Activated CD4-positive, CD25-positive, alpha-beta regulatory T cell treated with anti-CD3 and anti-CD28 coated beads, Interleukin-2, amount 50 U/mL, for 72 hours (primary cell): ENCODE results near the gene MACIR.
"Not testable (repeated sequence)": the region's sequence is repeated elsewhere in the genome, so short reads cannot be mapped to it uniquely, and the experiment has no call there.

Source experiments
- DNase-seq: peaks from one replicate; pipeline ENCODE4 v3.0.0; 2021

The MACIR gene, protein sequence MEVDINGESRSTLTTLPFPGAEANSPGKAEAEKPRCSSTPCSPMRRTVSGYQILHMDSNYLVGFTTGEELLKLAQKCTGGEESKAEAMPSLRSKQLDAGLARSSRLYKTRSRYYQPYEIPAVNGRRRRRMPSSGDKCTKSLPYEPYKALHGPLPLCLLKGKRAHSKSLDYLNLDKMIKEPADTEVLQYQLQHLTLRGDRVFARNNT

DNA sequence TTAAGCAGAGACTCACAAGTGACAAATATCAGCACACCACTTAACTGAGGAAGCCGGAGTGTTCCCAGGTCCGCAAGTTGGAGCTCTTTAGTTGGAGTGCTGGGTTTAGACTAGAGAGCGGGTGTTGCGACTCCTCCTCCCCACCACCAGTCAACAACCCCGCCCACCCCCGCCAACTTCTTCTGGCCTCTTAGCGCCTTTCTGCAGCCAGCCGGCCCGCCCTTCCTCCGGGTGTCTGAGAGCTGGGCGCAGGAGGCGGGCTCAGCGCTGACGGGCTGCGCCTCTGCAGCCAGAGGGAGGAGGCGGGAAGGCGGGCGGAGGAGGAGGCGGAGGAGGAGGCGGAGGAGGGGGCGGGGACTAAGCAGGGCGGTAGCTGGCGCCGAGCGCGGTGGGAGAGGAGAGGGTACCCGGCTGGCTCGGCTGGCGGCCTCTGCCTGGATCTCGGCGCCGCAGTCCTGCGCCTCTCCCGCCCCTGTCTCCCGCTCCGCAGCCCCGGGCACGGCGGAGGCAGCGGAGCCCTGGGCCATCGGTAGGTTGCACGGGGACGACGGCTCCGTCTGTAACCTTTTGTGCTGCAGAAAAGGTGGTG, at the start of gene MACIR:
Gene MACIR (plus strand): TSS at position 396 of the 589 bp plus-strand sequence. CDS start 17,157 bp downstream, outside the sequence.
- DNase-seq, result peak; percentile 88

DNA sequence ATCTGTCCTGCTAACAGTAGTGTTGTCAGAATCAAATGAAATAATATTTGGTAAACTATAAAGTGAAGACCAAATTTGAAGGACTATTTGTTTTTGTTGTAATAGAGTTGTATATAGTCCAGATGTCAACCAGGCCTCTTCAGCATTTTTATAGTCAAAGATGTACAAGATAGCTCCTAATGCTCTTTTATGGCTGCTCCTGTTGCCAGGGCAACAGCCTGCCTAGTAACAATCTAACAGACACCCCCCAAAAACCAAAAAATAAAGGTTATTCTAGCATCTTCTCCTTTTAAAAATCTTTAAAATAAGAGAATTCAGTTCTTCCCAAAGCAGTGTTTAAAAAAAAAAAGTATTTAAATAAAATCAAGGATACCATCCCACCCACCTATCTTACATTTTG, 49.5 kb upstream of the MACIR start:
- DNase-seq, result no peak

DNA sequence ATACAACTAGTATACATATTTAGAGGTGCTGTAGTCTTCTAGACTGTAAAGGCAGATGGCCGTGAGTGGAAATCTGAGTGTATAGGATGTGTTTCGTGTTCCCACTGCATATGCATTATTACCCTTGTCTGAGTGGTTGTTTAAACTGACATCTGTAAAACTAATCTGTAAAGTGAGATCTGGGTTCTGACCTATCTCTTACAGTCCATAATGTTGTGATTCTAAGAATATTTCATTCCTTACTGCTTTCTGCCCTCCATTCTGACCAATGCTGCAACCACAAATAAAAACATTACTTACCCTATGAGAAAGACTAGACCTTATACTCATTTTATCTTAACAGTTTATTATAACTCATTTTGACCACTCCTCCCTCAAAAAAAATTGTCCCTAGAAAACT, 47.6 kb upstream of the MACIR start:
- DNase-seq, result no peak

DNA sequence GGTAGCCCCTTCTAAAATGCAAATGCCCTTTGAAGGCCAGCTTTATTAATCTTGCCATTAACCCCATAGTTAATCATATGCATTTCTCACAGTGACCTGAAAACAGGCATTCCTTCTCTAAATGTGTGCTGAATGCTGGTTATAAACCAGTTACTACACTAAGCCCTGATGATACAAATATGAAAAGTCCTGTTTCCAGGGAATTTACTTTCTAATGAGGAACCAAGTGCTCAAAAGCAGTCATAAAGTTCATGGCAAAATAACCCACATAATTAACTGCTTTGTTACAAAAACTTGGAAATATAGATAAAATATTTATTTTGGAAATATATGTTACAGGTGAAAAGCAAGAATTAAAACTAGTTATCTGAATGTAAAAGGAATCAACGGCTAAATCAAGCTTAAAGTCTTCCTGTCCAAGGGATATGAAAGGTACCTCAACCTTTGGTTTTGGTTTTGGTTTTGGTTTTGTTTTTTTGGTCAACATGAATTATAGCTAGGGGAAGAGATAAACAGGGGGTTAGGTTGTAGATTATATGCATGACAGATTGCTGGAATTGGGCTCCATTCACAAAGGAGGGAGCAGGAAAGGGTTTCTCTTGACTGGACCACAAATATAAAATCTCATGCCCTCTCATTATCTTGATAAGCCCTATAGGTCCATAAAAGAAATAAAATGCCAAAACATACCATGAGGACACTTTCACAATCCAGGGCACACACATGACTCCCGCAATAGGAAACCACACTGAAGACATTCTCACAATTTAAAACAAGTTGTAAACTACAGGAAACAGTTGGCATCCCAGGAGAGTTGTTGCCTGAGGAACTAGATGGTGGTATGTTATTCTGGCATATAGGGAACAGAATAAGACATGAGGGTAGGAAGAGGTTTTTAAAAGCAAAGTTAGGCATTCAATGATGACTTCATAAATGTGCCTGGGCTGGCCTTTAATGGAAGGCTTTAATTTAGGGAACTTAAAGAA, 46.7 kb upstream of the MACIR start:
- DNase-seq, result no peak

DNA sequence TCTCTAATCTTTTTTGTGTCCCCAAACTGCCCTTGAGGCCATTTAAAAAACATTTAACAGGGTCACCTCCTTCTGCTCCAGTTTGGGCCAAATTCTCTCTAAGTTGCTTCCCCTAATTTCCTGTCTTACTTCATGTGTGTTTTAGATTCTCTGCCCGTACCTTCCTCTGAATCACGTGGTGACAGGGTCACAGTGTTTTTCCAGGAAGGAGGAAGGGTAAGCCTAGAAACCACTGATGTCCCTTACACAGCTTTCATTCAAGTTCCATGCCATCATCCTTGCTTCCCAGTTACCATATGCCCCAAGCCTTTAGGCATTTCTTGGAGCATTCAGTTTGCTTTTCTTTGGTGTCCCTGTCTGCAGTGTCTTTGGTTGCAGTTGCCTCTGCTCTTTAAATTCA, 42.4 kb upstream of the MACIR start:
- no peak for DNase-seq

DNA sequence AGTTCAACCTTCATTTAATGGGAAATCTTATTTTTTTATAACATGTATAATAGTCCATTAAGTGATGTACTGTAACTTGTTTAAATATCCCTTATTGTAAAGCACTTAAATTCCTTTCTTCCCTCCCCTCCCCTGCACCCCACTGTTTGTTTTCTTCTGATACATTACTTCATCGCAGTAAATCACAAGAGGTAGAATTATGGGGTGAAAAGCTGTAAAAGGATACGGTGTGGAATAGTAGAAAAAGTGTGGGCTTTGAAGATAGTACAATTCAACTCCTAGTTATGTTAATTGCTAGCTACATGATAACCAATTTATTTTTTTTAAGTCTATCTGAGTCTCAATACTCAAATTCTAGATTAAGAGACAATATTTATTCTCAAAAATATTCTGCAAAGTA, 41.9 kb upstream of the MACIR start:
- DNase-seq, result no peak

DNA sequence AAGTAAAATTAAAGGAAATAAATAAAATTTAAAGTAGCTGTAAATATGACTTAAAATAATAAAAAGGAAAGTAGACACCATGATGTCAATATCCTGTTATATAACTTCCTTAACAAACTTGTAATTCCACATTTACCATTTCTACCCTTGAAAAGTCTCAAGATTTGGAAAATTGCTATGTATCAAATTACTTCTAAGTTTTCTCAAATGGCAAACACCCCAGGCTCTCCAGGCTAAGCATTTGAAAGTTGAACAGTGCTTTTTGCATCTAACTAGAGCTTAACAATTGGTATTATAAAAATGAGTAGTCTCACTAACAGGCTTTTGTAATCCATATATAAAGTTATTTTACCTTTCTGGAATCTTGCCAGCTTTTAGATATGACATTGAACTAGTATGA, 41.5 kb upstream of the MACIR start:
- DNase-seq, result no peak

DNA sequence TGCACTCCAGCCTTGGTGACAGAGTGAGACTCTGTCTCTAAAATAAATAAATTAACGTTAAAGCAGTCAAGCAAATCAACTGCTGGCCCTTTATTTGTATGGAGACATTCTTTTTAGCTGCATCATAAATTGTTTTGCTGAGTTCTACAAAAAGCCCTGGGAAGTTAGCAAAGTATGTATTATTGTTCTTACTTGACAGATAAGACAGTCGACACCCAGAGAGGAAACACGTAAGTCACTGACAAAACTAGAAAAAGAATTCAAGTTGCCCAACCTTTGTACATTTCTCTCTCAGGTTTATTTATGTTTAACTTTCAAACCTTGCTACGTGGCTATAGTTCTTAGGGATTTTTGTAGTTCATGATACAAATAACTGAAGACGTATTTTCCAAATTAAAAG, 40.4 kb upstream of the MACIR start:
- no peak for DNase-seq

DNA sequence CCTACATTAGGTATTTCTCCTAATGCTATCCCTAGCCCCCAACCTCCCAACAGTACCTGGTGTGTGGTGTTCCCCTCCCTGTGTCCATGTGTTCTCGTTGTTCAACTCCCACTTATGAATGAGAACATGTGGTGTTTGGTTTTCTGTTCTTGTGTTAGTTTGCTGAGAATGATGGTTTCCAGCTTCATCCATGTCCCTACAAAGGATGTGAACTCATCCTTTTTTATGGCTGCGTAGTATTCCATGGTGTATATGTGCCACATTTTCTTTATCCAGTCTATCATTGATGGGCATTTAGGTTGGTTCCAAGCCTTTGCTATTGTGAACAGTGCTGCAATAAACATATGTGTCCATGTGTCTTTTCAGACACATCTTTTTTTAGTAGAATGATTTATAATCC, 39.5 kb upstream of the MACIR start:
- DNase-seq, result not testable (repeated sequence)

DNA sequence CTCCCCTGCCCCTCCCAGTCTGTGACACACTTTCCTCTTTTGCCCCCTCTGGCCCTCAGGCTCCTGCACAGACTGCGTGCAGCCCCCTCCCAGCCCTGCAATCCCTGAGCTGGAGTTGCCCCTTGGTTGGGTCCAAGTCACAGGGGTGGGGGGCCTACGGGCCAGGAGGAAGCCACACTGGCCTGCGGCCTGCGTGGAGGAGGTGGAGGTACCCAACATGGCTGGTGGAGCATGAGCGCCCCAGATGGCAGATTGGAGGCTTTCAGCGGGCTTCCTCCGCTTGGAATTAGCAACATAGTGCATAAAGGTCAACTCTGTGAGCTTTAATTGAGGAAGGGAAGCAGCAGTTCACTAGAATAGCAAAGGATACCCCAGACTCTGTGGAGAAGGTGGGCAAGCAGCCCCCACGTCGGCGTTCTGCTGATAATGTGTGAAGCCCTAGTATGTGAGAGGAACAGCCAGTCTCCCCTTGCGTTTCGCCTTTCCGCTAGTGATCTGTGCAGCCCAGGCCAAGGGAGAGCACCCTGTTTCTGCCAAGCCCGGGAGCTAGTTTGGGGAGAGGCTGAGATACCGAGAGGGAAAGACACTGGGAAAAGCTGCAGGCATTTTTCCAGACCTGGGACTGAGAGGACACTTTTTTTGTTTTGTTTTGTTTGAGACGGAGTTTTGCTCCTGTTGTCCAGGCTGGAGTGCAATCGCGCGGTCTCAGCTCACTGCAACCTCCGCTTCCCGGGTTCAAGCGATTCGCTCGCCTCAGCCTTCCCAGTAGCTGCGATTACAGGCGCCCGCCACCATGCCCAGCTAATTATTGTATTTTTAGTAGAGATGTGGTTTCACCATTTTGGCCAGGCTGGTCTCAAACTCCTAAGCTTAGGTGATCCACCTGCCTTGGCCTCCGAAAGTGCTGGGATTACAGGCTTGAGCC, 35.3 kb upstream of the MACIR start:
- no peak for DNase-seq

DNA sequence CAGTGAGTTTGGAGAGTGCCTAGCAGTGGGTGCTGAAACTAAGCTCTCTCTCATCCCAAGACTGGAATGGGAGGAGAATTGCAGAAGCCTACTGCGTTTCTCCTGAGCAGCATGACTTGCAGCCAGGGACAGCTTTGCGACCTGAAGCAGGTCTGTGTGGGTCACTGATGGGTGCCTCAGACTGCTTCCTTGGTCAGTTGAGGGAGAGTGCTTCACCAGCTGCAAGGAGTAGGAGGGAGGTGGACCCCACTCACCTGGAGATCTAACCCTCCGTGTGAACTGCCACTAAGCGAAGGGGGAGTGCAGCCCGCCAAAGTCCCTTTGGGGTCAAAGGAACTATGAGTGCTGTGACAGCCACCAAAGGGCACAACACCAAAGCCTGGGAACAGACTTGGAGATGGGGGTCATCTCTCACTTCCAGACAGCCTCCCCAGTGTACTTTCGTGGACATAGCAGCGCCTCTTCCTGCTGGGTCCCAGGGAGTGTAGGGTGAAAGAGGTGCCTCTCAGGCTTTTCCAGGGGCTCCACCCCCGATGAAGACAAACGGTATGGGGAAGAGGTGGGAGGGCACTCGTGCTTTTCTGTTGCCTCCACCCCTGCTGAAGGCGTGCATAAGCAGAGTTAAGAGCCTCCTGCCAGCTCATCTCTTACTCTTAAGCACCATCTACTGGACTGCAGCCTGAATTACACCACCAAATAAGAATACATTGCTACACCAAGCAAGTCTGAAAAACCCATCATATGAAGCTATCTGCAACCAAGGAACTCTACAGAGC, 34.3 kb upstream of the MACIR start:
- DNase-seq, result no peak

DNA sequence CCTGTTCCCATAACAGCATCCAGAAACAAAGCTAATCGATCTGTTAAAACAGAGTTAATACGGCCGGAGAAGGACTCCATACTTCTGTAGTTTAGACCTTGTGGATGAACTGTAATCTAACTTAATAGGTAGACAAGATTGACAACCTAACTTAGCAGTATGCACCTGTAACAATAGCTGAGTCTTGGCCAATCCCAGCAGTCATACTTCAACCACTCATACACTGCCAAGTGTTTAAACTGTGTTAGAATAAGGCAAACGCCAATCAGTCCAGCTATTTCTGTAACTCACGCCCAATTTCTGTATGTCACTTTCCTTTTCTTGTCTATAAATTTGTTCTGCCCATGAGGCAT, 33.7 kb upstream of the MACIR start:
- no peak for DNase-seq

DNA sequence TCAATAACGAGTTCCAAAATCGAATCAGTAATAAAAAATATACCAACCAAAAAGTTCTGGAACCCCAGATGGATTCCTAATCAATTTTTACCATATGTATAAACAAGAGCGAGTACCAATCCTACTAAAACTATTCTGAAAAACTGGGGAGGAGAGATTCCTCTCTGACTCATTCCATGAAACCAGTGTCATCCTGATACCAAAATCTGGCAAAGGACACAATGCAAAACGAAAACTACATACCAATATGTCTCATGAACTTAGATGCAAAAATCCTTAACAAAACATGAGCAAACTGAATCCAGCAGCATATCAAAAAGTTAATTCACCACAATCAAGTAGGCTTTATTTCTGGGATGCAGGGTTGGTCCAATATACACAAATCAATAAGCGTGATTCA, 30.5 kb upstream of the MACIR start:
- DNase-seq, result no peak

DNA sequence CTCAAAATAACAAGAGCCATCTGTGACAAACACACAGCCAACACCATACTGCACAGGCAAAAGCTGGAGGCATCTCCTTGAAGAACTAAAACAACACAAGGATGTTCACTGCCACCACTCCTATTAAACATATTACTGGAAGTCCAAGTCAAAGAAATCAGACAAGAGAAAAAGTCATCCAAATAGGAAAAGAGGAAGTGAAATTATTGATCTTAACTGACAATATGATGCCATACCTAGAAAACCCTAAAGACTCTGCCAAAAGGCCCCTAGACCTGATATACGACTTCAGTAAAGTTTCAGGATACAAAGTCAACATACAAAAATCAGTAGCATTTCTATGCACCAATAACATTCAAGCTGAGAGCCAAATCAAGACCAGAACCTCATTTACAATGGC, 30.0 kb upstream of the MACIR start:
- no peak for DNase-seq

DNA sequence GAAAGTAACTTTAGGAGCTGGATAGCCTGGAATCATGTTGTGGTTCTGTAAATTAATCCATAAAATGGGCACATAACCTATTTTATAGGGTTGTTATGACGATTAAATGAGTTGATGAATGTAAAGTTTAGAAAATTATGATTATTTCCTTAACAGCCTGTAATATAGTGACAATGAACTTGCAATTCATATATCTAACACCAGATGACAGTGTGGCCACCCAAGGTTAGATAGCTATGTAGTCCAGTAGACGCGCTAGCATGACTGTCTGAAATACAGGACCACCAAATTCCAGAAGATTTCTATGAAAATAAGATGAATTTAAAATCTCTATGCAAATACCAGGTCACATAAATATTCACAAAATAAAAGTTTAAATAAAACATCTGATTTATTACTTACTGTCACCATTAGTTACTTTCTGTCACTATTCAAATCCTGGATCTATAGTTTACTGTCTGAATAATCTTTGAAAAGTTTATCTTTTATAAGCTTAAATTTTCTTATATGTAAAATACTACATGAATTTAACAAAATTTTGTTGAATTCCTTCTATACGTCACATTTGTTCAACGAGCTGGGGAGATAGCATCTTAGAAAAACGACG, 26.1 kb upstream of the MACIR start:
- no peak for DNase-seq

DNA sequence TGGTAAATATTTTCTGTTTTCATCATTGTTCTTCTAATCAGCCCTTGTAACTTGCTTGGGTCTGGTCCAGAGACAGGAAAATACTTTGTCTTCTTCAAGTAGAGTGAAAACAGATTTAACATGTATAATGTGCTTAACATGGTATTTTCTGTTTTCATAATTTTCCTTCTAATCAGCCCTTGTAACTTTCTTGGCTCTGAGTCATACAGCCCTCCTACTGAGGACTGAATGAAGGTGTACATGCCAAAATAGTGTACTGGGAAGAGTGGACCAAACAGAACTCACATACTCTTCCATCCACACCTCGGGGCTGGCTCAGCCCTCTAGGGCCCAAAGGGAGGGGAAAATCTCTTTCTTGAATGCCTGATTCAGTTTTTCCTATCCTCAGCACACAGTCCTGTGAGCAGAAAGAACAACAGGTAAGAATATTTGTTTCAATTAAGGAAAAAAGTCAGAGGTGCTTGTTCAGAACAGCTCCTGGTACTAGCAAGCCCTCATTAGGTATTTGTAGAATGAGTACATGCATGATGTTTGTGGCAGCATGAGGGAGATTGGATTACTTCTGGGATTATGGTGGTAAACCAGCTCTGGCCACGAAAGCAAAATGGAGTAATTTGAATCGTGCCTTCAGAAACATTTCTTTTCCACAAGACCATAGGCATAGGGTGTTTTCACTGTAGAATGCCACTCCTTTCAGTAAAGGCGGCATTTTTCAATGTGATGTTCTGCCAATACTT, 24.2 kb upstream of the MACIR start:
- no peak for DNase-seq

DNA sequence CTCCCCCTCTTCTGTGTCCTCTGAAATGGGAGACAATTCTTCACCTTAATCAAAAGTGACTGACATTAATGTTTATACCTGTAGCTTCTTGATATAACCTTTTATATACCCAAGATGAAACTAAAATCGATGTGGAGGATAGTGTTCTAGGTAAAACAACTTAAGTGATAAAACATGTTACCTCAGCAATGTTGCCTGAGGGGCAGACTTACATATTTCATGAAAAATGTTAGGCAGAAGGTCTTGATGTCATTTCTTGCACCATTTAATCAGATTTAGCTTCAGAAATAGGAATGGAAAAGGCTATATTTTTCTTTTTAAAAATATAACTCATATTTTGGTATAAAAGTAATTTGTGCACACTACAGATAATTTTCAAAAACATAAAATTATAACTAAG, 22.7 kb upstream of the MACIR start:
- DNase-seq, result no peak

DNA sequence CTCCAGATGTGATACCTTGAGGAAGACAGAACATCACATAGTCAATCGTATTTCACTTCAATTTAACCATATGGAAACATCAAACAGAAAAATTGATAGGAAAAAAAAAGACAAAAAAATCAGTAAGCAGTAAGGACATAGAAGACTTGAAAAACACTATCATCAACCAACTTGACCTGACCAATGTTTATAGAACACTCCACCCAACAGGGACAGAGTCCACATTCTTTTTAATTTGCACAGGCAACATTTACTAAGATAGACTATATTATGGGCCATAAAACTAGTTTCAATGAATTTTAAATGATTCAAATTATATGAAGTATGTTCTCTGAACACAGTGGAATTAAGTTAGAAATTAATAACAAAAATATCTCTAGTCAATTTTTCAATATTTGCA, 20.8 kb upstream of the MACIR start:
- DNase-seq, result no peak

DNA sequence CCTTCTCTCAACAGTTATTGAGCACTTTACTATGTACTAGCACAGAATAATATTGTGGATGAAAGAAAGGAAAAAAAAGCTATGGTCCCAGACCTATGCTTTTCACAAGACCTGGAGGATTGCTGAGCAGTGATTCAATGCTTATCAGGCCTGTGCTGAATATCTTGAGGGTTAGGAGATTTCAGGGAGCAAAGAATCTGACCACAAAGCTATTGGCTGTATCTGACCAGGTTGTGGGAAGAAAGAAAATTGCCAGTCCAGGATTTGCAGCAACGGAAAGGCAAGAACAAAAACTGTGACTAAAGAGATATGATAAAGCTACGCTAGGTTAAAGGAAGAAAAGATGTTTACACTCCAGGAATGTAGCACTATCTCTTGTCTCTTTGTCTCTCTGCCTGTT, 14.9 kb upstream of the MACIR start:
- DNase-seq, result no peak

DNA sequence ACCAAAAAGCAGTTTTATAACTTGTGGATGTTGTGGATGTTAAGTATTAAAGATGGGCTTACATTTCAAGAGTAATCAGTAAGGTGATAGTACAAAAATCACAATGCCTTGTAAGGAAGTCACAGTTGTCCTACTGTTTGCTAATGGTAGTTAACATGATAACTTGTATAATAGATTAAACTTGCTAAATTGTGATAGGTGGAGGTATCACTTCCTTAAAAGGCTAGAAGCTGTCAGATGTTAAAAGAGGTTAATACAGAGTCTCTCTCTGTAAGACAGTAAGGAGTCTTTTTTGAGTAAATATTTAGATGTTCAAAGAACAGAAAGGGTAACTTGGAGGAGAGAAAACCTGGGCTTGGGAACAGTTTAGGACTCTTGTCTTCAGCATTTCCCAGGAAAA, 14.2 kb upstream of the MACIR start:
- DNase-seq, result no peak

DNA sequence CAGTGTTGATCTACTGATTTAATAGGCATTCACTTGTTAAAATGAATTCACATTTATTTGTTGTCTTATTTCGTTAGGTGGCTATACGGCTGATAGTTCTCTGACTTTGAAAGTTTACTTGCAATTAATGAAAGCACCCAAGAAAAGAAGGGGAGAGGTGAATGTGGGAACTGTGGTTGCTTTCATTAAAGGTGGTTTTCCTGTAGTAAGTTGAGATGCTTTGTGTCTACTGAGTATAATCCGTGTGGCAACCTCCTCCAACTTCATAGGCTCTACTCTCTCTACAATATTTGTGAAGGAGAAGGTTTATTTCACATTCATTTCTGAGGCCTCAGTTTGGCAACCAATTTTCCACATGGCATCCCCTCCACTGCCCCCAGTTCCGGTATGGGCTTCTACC, 12.8 kb upstream of the MACIR start:
- DNase-seq, result no peak
